HG03196 (cell line): ENCODE data around the gene RBM47.

Source experiments
- ATAC-seq: cut with Tn5 transposase; IDR thresholded peaks from one replicate; pipeline ENCODE4 v1.9.1; 2021; ENCODE audit not compliant: unreplicated experiment

RBM47 gene

GRCh38 chr4:40380647-40381046 is 249.0 kb downstream of the RBM47 start:
- no peak for ATAC-seq

- no peak for ATAC-seq
These were observed 250.4 kb downstream of the RBM47 start for GRCh38 chr4:40379248-40379647.

GRCh38 chr4:40378619-40379018 is 251.0 kb downstream of the RBM47 start:
- no peak for ATAC-seq

GRCh38 chr4:40377512-40378365 is 251.9 kb downstream of the RBM47 start:
- no peak for ATAC-seq

- no peak for ATAC-seq
These were observed 254.0 kb downstream of the RBM47 start for GRCh38 chr4:40375620-40376019.

GRCh38 chr4:40375095-40375494 is 254.6 kb downstream of the RBM47 start:
- ATAC-seq, result no peak

- ATAC-seq, result no peak
These were observed 256.0 kb downstream of the RBM47 start for GRCh38 chr4:40373636-40374035.
